Lower lobe of right lung (tissue), 2 donors: ENCODE results near the gene CSAG1. TPM values are rescaled to one million over a fixed set of nuclear protein-coding genes. Genes with fewer than 3 reads are reported as not detected.
"Not testable (repeated sequence)": the region's sequence is repeated elsewhere in the genome, so short reads cannot be mapped to it uniquely, and the experiment has no call there.

ENCODE experiments used
- ATAC-seq, 2 donors: fragments of 200-7000 bp; cut with Tn5 transposase; one replicate each; pipeline ENCODE4 v1.9.1; 2020 to 2022; ENCODE audit warnings: mild to moderate bottlenecking in 2 of 2, moderate library complexity in 2 of 2
- DNase-seq: peaks from one replicate; pipeline ENCODE4 v3.0.0-alpha.2; 2020
- H3K27ac ChIP-seq: fragments of 200-600 bp; one replicate; pipeline ENCODE4 v1.8.0; 2022
- H3K27me3 ChIP-seq: fragments of 200-600 bp; one replicate; pipeline ENCODE4 v1.8.0; 2022; ENCODE audit warnings: low read depth
- H3K36me3 ChIP-seq: fragments of 200-600 bp; one replicate; pipeline ENCODE4 v1.8.0; 2022; ENCODE audit warnings: mild to moderate bottlenecking
- H3K4me1 ChIP-seq: fragments of 200-600 bp; one replicate; pipeline ENCODE4 v1.8.0; 2022
- H3K4me3 ChIP-seq: fragments of 200-600 bp; one replicate; pipeline ENCODE4 v1.8.0; 2022; ENCODE audit warnings: mild to moderate bottlenecking
- H3K9me3 ChIP-seq: fragments of 200-600 bp; one replicate; pipeline ENCODE4 v1.8.0; 2022
- CTCF ChIP-seq: fragments of 200-600 bp; IDR thresholded peaks from one replicate; pipeline ENCODE4 v1.8.0; 2022; ENCODE audit warnings: antibody characterized with exemption, mild to moderate bottlenecking
- intact Hi-C: fragments of 100-400 bp; cut with DNase I; formaldehyde crosslinking; loops from one replicate; pipeline ENCODE4 v1.11.0; 2022
- total RNA-seq: library from RNA; stranded (reverse); fragmentation: NEBNext Ultra II Directional; extraction: Animal tissue kit (Norgen Biotek cat#: 25700); gene quantifications from one replicate; pipeline ENCODE4 v1.2.1, GENCODE V29; 2021
- donor health status: DM: no; HTN: yes; CAD: no; lungs with severe emphysema.

Gene CSAG1
- total RNA-seq, 1 donor from 2014 or later, result not detected

DNA sequence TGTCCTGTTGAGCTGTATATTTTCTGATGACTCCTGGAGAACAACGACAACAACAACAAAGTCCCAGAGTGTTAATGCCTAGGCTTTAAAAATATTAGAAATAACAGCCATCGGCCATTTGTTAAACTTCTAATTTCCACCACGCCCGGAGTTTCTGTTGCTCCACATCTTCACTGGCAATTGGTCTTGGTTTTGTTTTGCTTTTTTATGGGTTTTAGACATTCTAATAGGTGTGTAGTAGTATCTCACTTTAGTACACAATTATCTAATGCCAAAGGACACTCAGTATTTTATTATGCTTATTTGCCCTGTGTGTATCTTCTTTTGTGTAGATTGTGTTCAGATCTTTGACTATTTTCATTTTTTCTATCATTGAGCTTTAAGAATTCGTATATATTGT lies 5.0 kb upstream of the CSAG1 start:
- Histone ChIP-seq H3K9me3 (no peaks in the 10 kb centered on the region), H3K27ac (no peak overlapping the region), H3K4me1 (no peaks in the 10 kb centered on the region), H3K36me3 (no peaks in the 10 kb centered on the region), H3K27me3 (no peaks in the 10 kb centered on the region), H3K4me3 (no peak overlapping the region)
- intact Hi-C loops, result no loop called here
- ATAC-seq (no peak), DNase-seq (no peak)
- no peak for TF ChIP-seq CTCF

- H3K4me1 ChIP-seq, DNase-seq, H3K9me3 ChIP-seq, ATAC-seq, H3K27ac ChIP-seq, intact Hi-C loops, H3K27me3 ChIP-seq, H3K36me3 ChIP-seq, H3K4me3 ChIP-seq: not testable (repeated sequence)
Observed at GRCh38 chrX:152736528-152736927, 3.0 kb upstream of the CSAG1 start.

- intact Hi-C loops, result no loop called here
- H3K27me3 ChIP-seq, result no peaks in the 10 kb centered on the region
- H3K4me1 ChIP-seq, result no peaks in the 10 kb centered on the region
- H3K27ac ChIP-seq, result no peak overlapping the region
- ATAC-seq, result no peak
- DNase-seq, result no peak
- no peaks in the 10 kb centered on the region for H3K9me3 ChIP-seq
- no peaks in the 10 kb centered on the region for H3K36me3 ChIP-seq
- H3K4me3 ChIP-seq, result no peak overlapping the region
- no peak for TF ChIP-seq CTCF
Observed at GRCh38 chrX:152735860-152736511, 2.5 kb upstream of the CSAG1 start.

DNA sequence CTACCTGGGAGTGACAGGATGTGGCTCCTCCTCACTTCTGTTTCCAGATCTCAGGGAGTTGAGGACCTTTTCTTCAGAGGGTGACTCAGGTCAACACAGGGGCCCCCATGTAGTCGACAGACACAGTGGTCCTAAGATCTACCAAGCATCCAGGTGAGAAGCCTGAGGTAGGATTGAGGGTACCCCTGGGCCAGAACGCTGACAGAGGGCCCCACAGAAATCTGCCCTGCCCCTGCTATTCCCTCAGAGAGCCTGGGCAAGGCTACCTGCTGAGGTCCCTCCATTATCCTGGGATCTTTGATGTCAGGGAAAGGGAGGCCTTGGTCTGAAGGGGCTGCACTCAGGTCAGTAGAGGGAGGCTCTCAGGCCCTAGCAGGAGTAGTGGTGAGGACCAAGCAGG lies 1.6 kb upstream of the CSAG1 start:
- intact Hi-C loops, result no loop called here
- no peak overlapping the region for H3K27ac ChIP-seq
- H3K27me3 ChIP-seq, result no peaks in the 10 kb centered on the region
- no peaks in the 10 kb centered on the region for H3K9me3 ChIP-seq
- no peak for DNase-seq
- TF ChIP-seq CTCF, result no peak
- ATAC-seq, result no peak
- H3K4me1 ChIP-seq, result no peaks in the 10 kb centered on the region
- no peaks in the 10 kb centered on the region for H3K36me3 ChIP-seq
- no peak overlapping the region for H3K4me3 ChIP-seq

DNA sequence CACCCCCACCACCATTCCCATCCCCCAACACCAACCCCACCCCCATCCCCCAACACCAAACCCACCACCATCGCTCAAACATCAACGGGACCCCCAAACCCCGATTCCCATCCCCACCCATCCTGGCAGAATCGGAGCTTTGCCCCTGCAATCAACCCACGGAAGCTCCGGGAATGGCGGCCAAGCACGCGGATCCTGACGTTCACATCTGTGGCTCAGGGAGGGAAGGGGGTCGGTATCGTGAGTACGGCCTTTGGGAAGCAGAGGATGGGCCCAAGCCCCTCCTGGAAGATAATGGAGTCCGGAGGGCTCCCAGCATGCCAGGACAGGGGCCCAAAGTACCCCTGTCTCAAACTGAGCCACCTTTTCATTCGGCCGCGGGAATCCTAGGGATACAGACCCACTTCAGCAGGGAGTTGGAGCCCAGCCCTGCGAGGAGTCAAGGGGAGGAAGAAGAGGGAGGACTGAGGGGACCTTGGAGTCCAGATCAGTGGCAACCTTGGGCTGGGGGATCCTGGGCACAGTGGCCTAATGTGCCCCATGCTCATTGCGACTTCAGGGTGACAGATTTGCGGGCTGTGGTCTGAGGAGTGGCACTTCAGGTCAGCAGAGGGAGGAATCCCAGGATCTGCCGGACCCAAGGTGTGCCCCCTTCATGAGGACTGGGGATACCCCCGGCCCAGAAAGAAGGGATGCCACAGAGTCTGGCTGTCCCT lies 780 bp upstream of the CSAG1 start:
- H3K27me3 ChIP-seq, ATAC-seq, H3K4me1 ChIP-seq, DNase-seq, H3K27ac ChIP-seq, H3K4me3 ChIP-seq, H3K9me3 ChIP-seq, intact Hi-C loops, H3K36me3 ChIP-seq: not testable (repeated sequence)

- H3K9me3 ChIP-seq, result no peaks in the 10 kb centered on the region
- H3K27me3 ChIP-seq, result no peaks in the 10 kb centered on the region
- no peak for DNase-seq
- no peak overlapping the region for H3K27ac ChIP-seq
- TF ChIP-seq CTCF, result no peak
- no peaks in the 10 kb centered on the region for H3K36me3 ChIP-seq
- H3K4me1 ChIP-seq, result no peaks in the 10 kb centered on the region
- H3K4me3 ChIP-seq, result no peak overlapping the region
- ATAC-seq, result no peak
- intact Hi-C loops, result no loop called here
Observed at GRCh38 chrX:152725409-152725808, 8.1 kb downstream of the CSAG1 start.

GRCh38 chrX:152713815-152714787 lies 19.4 kb downstream of the CSAG1 start, which contains the start of gene MAGEA2B:
TSS of gene MAGEA2B (plus strand) at chrX:152714628. CDS start at chrX:152717107, 2,479 bp downstream.
- intact Hi-C loops, H3K4me3 ChIP-seq, H3K9me3 ChIP-seq, H3K27me3 ChIP-seq, H3K4me1 ChIP-seq, ATAC-seq, H3K27ac ChIP-seq, H3K36me3 ChIP-seq, DNase-seq: not testable (repeated sequence)

DNA sequence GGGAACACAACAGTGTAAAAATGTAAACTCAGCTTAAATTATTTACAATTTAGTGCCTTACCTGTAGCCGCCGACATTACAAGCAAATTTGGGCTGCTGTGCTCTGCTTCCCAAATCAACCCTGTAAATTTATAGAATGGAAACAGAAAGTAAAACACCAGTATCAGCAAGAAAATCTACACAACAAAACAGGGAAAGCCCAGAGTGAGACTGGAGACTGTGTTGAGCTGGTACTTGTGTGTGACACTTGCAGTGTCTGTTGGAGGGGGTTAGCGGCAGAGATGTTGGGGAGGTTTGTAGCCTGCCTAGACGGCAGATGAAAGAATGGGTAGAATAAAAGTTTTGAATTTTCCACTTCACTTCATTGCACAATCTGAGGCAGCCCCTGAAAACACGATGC lies 20.3 kb downstream of the CSAG1 start:
- H3K4me1 ChIP-seq, H3K36me3 ChIP-seq, H3K9me3 ChIP-seq, ATAC-seq, H3K27me3 ChIP-seq, intact Hi-C loops, H3K27ac ChIP-seq, DNase-seq, H3K4me3 ChIP-seq: not testable (repeated sequence)

DNA sequence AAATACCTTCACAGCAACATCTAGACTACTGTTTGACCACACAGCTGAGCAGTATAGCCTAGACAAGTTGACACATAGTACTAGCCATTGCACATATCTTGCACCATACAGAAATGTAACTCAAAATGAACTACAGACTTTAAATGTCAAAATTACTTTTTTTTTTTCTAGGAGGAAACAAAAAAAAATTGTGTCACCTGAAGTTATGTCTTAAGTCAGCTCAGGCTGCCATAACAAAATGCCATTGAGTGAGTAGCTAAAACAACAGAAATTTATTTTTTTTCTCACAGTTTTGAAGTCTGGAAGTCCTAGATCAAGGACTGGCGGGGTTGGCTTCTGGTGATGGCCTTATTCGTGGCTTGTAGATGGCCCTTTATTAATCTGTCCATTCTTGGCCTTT lies 24.3 kb downstream of the CSAG1 start, which contains the start of gene CSAG2:
Gene CSAG2, minus strand, starts transcription at position 101 of the 400 bp plus-strand sequence. CDS start 161 bp downstream, outside the sequence.
- H3K27me3 ChIP-seq, DNase-seq, ATAC-seq, H3K36me3 ChIP-seq, H3K9me3 ChIP-seq, intact Hi-C loops, H3K4me1 ChIP-seq, H3K4me3 ChIP-seq, H3K27ac ChIP-seq: not testable (repeated sequence)
